Fibroblast of lung (primary cell): Measurements from ENCODE around the gene NBR1. TPM values are rescaled to one million over a fixed set of nuclear protein-coding genes. Genes with fewer than 3 reads are reported as not detected.
"Not testable (repeated sequence)": the region's sequence is repeated elsewhere in the genome, so short reads cannot be mapped to it uniquely, and the experiment has no call there.

Experiments
- DNase-seq, 2 donors: peaks; one replicate each; pipeline versions ENCODE4 v3.0.0 to v3.0.0-alpha.2; 2010; ENCODE audit warnings: low read depth in 2 of 2
- H2AFZ ChIP-seq: 2 replicates; pipeline ENCODE4 v1.5.1; 2012; ENCODE audit warnings: low read length, control low read depth, inconsistent platforms
- H3K27ac ChIP-seq: 2 replicates; pipeline ENCODE4 v1.5.1; 2011; ENCODE audit warnings: low read length, control low read depth; ENCODE audit not compliant: insufficient read depth
- H3K27me3 ChIP-seq: 2 replicates; pipeline ENCODE4 v1.5.1; 2011; ENCODE audit warnings: mild to moderate bottlenecking, low read length; ENCODE audit not compliant: control insufficient read depth, insufficient read depth
- H3K36me3 ChIP-seq: 2 replicates; pipeline ENCODE4 v1.5.1; 2011; ENCODE audit warnings: low read length; ENCODE audit not compliant: control insufficient read depth, insufficient read depth
- H3K4me1 ChIP-seq: 2 replicates; pipeline ENCODE4 v1.5.1; 2011; ENCODE audit warnings: low read length; ENCODE audit not compliant: control insufficient read depth, insufficient read depth; ENCODE audit errors: extremely low read depth
- H3K4me2 ChIP-seq: 2 replicates; pipeline ENCODE4 v1.5.1; 2011; ENCODE audit warnings: low read length, control low read depth; ENCODE audit not compliant: insufficient read depth; ENCODE audit errors: extremely low read depth
- H3K4me3 ChIP-seq, 4 experiments: fragments of 200-600 bp in 1 of 4; sonication (generic) in 1 of 4; replicated peaks in 1 of 4; 2 replicates each; pipeline ENCODE4 v1.5.1; 2011 to 2016; ENCODE audit warnings: low read length in 4 of 4, low read depth in 3 of 4, mild to moderate bottlenecking in 3 of 4, control low read depth in 2 of 4, inconsistent platforms in 1 of 4, mixed read lengths in 1 of 4; ENCODE audit not compliant: insufficient read depth in 1 of 4; ENCODE audit errors: control extremely low read depth in 1 of 4
- H3K79me2 ChIP-seq: 2 replicates; pipeline ENCODE4 v1.5.1; 2012; ENCODE audit warnings: mild to moderate bottlenecking, low read length, inconsistent platforms; ENCODE audit not compliant: control insufficient read depth, insufficient read depth
- H3K9ac ChIP-seq: 2 replicates; pipeline ENCODE4 v1.5.1; 2011; ENCODE audit warnings: mild to moderate bottlenecking, low read length, control low read depth; ENCODE audit not compliant: insufficient read depth
- H3K9me3 ChIP-seq: 2 replicates; pipeline ENCODE4 v1.5.1; 2012; ENCODE audit warnings: low read depth, low read length; ENCODE audit not compliant: control insufficient read depth, insufficient read depth
- H4K20me1 ChIP-seq: 2 replicates; pipeline ENCODE4 v1.5.1; 2011; ENCODE audit warnings: low read length; ENCODE audit not compliant: control insufficient read depth, insufficient read depth; ENCODE audit errors: extremely low read depth
- CTCF ChIP-seq, 2 donors: IDR thresholded peaks in 1 of 2; conservative IDR thresholded peaks in 1 of 2; 1 replicate in 1 of 2; 2 replicates in 1 of 2; pipeline ENCODE4 v1.5.1; 2011 to 2012; ENCODE audit warnings: low read length in 2 of 2, control low read depth in 1 of 2, inconsistent platforms in 1 of 2, low read depth in 1 of 2, mild to moderate bottlenecking in 1 of 2
- EZH2 ChIP-seq: IDR thresholded peaks from 2 replicates; pipeline ENCODE4 v1.5.1; 2012; ENCODE audit warnings: low read length, control low read depth, mild to moderate bottlenecking; ENCODE audit errors: missing control alignments
- polyA plus RNA-seq, 2 donors: library from polyadenylated mRNA; depleted of rRNA in 1 of 2; stranded (reverse) in 1 of 2; unstranded in 1 of 2; fragments of >200 nt; gene quantifications; 2 replicates each; pipeline ENCODE4 v1.2.1, GENCODE V29; 2011 to 2012; ENCODE audit warnings: missing spikeins in 1 of 2
- total RNA-seq: library from RNA; depleted of rRNA; stranded (reverse); fragments of >200 nt; gene quantifications from 2 replicates; pipeline ENCODE4 v1.2.1, GENCODE V29; 2014

NBR1 gene
- total and polyA plus RNA-seq, 2 donors (not counting 1 experiment from before 2014, with no cell fraction given), result 91.8 to 134 TPM

GRCh38 chr17:43155666-43156065 is 15.3 kb upstream of the NBR1 start:
- H3K79me2 ChIP-seq, result no peaks in the 10 kb centered on the region
- H3K9ac ChIP-seq, result no peak overlapping the region
- no peak overlapping the region for H3K27ac ChIP-seq
- no peak overlapping the region for H3K4me2 ChIP-seq
- no peaks in the 10 kb centered on the region for H4K20me1 ChIP-seq
- no peak overlapping the region for H2AFZ ChIP-seq
- no peaks in the 10 kb centered on the region for H3K27me3 ChIP-seq
- TF ChIP-seq CTCF (conservative IDR thresholded peaks at IDR 0.05 in 1 of 2, IDR thresholded peaks at IDR 0.05 in 1 of 2; ENCODE audit: low read depth in 1 of 2, low read length in 2 of 2) (no peak), EZH2 (no peak)
- H3K9me3 ChIP-seq, result no peaks in the 10 kb centered on the region
- no peaks in the 10 kb centered on the region for H3K4me1 ChIP-seq
- DNase-seq, result no peak
- no peaks in the 10 kb centered on the region for H3K36me3 ChIP-seq
- H3K4me3 ChIP-seq, result no peak overlapping the region

GRCh38 chr17:43159232-43159631 is 11.8 kb upstream of the NBR1 start:
- H3K79me2 ChIP-seq, H3K9ac ChIP-seq, H3K4me1 ChIP-seq, H3K27ac ChIP-seq, H2AFZ ChIP-seq, H3K9me3 ChIP-seq, H3K27me3 ChIP-seq, H4K20me1 ChIP-seq, H3K4me3 ChIP-seq, H3K4me2 ChIP-seq, DNase-seq, H3K36me3 ChIP-seq: not testable (repeated sequence)

GRCh38 chr17:43159957-43160356 is 11.1 kb upstream of the NBR1 start:
- H3K4me3 ChIP-seq, DNase-seq, H3K4me1 ChIP-seq, H3K27me3 ChIP-seq, H3K36me3 ChIP-seq, H3K9ac ChIP-seq, H4K20me1 ChIP-seq, H3K4me2 ChIP-seq, H3K27ac ChIP-seq, H3K79me2 ChIP-seq, H2AFZ ChIP-seq, H3K9me3 ChIP-seq: not testable (repeated sequence)

- H3K36me3 ChIP-seq, H3K4me3 ChIP-seq, H3K9ac ChIP-seq, H4K20me1 ChIP-seq, H2AFZ ChIP-seq, H3K9me3 ChIP-seq, H3K79me2 ChIP-seq, H3K4me1 ChIP-seq, H3K27ac ChIP-seq, DNase-seq, H3K27me3 ChIP-seq, H3K4me2 ChIP-seq: not testable (repeated sequence)
Observed at GRCh38 chr17:43165971-43166370, 5.0 kb upstream of the NBR1 start.
